Naive thymus-derived CD4-positive, alpha-beta T cell (primary cell): ENCODE results near the gene SLC6A3. TPM values are rescaled to one million over a fixed set of nuclear protein-coding genes. Genes with fewer than 3 reads are reported as not detected.
"Not testable (repeated sequence)": the region's sequence is repeated elsewhere in the genome, so short reads cannot be mapped to it uniquely, and the experiment has no call there.

Experiments
- ATAC-seq: fragments of 150-1000 bp; cut with Tn5 transposase; 2 replicates; pipeline ENCODE4 v1.10.0; 2021; ENCODE audit warnings: mild to moderate bottlenecking, moderate library complexity
- CTCF ChIA-PET: fragments of 350-600 bp; sonication (Branson Sonifier 250); formaldehyde crosslinking; loops from one replicate; lab custom pipeline; 2021; ENCODE audit warnings: antibody characterized with exemption; lab: Charles Lee
- POLR2A ChIA-PET: fragments of 350-600 bp; sonication (Branson Sonifier 250); formaldehyde crosslinking; loops from one replicate; lab custom pipeline; 2021; ENCODE audit warnings: antibody characterized with exemption, inconsistent platforms; lab: Charles Lee
- DNase-seq, 9 donors: peaks; one replicate each; pipeline versions ENCODE4 v3.0.0 to v3.0.0-alpha.2; 2020 to 2022; ENCODE audit warnings: mixed read lengths in 1 of 9
- H3K27ac ChIP-seq: one replicate; pipeline ENCODE4 v1.7.0; 2013; ENCODE audit warnings: mild to moderate bottlenecking, low read depth, low read length, moderate library complexity
- H3K27me3 ChIP-seq, 2 donors: one replicate each; pipeline ENCODE4 v1.7.0; 2013; ENCODE audit warnings: low read length in 2 of 2, mild to moderate bottlenecking in 2 of 2, moderate library complexity in 2 of 2; ENCODE audit not compliant: control insufficient read depth in 2 of 2, insufficient read depth in 2 of 2
- H3K36me3 ChIP-seq, 3 experiments: 1 replicate in 2 of 3; 2 replicates in 1 of 3; pipeline ENCODE4 v1.7.0; 2013; ENCODE audit warnings: low read length in 3 of 3, mild to moderate bottlenecking in 3 of 3, moderate library complexity in 1 of 3; ENCODE audit not compliant: insufficient read depth in 3 of 3, control insufficient read depth in 2 of 3
- H3K4me1 ChIP-seq, 2 donors: one replicate each; pipeline ENCODE4 v1.7.0; 2013; ENCODE audit warnings: low read length in 2 of 2, mild to moderate bottlenecking in 2 of 2, moderate library complexity in 1 of 2; ENCODE audit not compliant: control insufficient read depth in 2 of 2, insufficient read depth in 2 of 2
- H3K4me3 ChIP-seq: 2 replicates; pipeline ENCODE4 v1.7.0; 2013; ENCODE audit warnings: mild to moderate bottlenecking, low read length
- H3K9me3 ChIP-seq, 3 experiments: 1 replicate in 2 of 3; 2 replicates in 1 of 3; pipeline ENCODE4 v1.7.0; 2013; ENCODE audit warnings: low read length in 3 of 3; ENCODE audit not compliant: control insufficient read depth in 2 of 3
- H3K27ac Mint-ChIP-seq, 9 donors: one replicate each; pipeline ENCODE4 v1.8.0; 2020 to 2022; ENCODE audit warnings: mixed read lengths in 9 of 9, mild to moderate bottlenecking in 8 of 9, moderate library complexity in 5 of 9, inconsistent platforms in 2 of 9
- H3K27me3 Mint-ChIP-seq, 5 donors: one replicate each; pipeline ENCODE4 v1.8.0; 2021 to 2022; ENCODE audit warnings: mixed read lengths in 5 of 5, mild to moderate bottlenecking in 1 of 5
- H3K36me3 Mint-ChIP-seq, 5 donors: one replicate each; pipeline ENCODE4 v1.8.0; 2020 to 2022; ENCODE audit warnings: mixed read lengths in 5 of 5, mild to moderate bottlenecking in 3 of 5, inconsistent platforms in 1 of 5
- H3K4me1 Mint-ChIP-seq, 7 donors: one replicate each; pipeline ENCODE4 v1.8.0; 2020 to 2022; ENCODE audit warnings: mixed read lengths in 7 of 7, mild to moderate bottlenecking in 3 of 7, inconsistent platforms in 1 of 7
- H3K4me3 Mint-ChIP-seq, 10 donors: one replicate each; pipeline ENCODE4 v1.8.0; 2020 to 2022; ENCODE audit warnings: mild to moderate bottlenecking in 10 of 10, mixed read lengths in 10 of 10, moderate library complexity in 6 of 10, inconsistent platforms in 2 of 10
- H3K9me3 Mint-ChIP-seq, 11 donors: one replicate each; pipeline ENCODE4 v1.8.0; 2020 to 2022; ENCODE audit warnings: mixed read lengths in 11 of 11, mild to moderate bottlenecking in 4 of 11, inconsistent platforms in 1 of 11, moderate library complexity in 1 of 11
- intact Hi-C, 2 donors: fragments of 100-400 bp; cut with micrococcal nuclease; formaldehyde crosslinking; loops; one replicate each; pipeline ENCODE4 v1.15.1; 2023
- polyA plus RNA-seq, 2 donors: library from polyadenylated mRNA; unstranded; fragments of 300-500 nt; fragmentation: Illumina TruSeq; gene quantifications; one replicate each; pipeline ENCODE4 v1.2.3, GENCODE V29; 2021
- total RNA-seq, 6 experiments: library from RNA in 5 of 6; stranded (reverse) in 5 of 6; gene quantifications; 1 replicate in 5 of 6; 2 replicates in 1 of 6; pipeline ENCODE4 v1.2.3 and lab custom pipeline; 2021 to 2026

The SLC6A3 gene
- total and polyA plus RNA-seq, 7 experiments from 2014 or later = 0.07 TPM; not detected in 6

DNA sequence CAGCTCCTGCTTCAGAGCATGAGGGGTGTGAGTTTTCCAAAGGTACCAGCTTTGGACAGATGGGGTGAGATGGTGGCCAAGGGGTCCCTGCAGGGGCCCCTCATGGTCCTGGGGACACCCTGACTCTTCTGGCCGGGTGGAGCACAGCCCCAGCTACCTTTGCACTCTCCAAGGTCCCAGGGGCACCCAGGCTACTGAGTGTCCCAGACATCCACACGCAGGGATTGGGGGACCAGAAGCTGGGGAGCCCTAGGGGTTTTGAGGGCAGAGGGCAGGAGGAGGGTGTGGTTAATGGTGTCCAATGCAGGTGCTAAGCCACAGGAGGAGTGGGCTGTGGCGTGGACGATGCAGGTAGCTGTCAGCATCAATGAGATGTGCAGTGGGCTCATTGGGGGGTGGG, 84.4 kb downstream of the SLC6A3 start:
- no peak for ATAC-seq
- Histone ChIP-seq H3K27ac (no peak overlapping the region), H3K4me1 (no peaks in the 10 kb centered on the region), H3K36me3 (no peaks in the 10 kb centered on the region), H3K4me3 (no peak overlapping the region), H3K27me3 (no peaks in the 10 kb centered on the region), H3K9me3 (no peaks in the 10 kb centered on the region)
- ChIA-PET POLR2A (no interaction called here), CTCF (interaction anchor here (0.9 kb wide), 1 partner anchor 19 kb away, joined by 3 read pairs; no protein-coding TSS in a partner anchor)
- intact Hi-C loops = no loop called here
- no peaks in the 10 kb centered on the region for H3K9me3 Mint-ChIP-seq
- H3K36me3 Mint-ChIP-seq = no peaks in the 10 kb centered on the region
- H3K4me1 Mint-ChIP-seq = no peaks in the 10 kb centered on the region
- H3K4me3 Mint-ChIP-seq = no peak overlapping the region
- H3K27ac Mint-ChIP-seq = no peak overlapping the region
- DNase-seq = no peak
- H3K27me3 Mint-ChIP-seq = peaks cover 3 to 14% (median 6%) of the 10 kb centered on the region in 5 donors

DNA sequence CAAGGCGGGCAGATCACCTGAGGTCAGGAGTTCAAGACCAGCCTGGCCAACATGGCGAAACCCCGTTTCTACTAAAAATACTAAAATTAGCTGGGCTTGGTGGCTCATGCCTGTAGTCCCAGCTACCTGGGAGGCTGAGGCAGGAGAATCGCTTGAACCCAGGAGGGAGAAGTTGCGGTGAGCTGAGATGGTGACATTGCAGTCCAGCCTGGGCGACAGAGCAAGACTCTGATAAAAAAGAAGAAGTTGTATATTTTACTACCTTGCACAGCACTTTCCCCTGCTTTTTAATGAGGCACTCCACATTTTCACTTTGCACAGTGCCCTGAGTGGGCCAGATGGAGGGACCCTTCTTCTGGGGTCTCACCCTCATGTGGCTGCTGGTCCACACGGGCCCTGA, 84.9 kb downstream of the SLC6A3 start:
- H3K36me3 Mint-ChIP-seq, H3K27me3 ChIP-seq, DNase-seq, intact Hi-C loops, H3K27ac ChIP-seq, H3K4me3 Mint-ChIP-seq, H3K9me3 ChIP-seq, ATAC-seq, H3K36me3 ChIP-seq, H3K4me3 ChIP-seq, H3K4me1 ChIP-seq, H3K9me3 Mint-ChIP-seq, POLR2A ChIA-PET, H3K27ac Mint-ChIP-seq, H3K4me1 Mint-ChIP-seq: not testable (repeated sequence)
- CTCF ChIA-PET = interaction anchor here (0.7 to 0.9 kb wide), 2 partner anchors 20 to 22 kb away, joined by 3 read pairs; no protein-coding TSS in a partner anchor
- H3K27me3 Mint-ChIP-seq = peaks cover 3 to 14% (median 6%) of the 10 kb centered on the region in 5 donors

DNA sequence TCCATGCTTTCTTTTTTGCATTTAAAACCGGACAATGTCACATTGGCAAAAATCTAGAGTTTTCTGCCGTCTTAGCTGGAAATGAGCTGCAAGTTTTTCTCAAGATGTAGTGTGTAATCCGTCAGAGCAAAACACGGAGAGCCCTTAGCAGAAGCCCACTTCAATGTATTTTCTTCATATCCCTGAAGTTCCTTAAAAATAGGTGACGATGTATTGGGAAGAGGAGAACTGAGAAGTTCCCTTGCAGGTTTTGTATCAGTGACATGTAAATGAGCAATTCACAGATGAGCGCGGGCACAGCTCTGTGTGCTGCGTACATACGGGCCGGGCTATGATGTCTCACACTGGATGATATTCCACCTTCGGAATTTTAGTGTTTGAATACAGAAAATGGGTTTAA, 85.5 kb downstream of the SLC6A3 start:
- Histone ChIP-seq H3K4me1 (no peaks in the 10 kb centered on the region), H3K27ac (no peak overlapping the region), H3K9me3 (no peaks in the 10 kb centered on the region), H3K4me3 (no peak overlapping the region), H3K36me3 (no peaks in the 10 kb centered on the region), H3K27me3 (no peaks in the 10 kb centered on the region)
- no peak for DNase-seq
- Mint-ChIP-seq H3K36me3 (no peaks in the 10 kb centered on the region), H3K4me1 (no peaks in the 10 kb centered on the region), H3K9me3 (no peaks in the 10 kb centered on the region), H3K27ac (no peak overlapping the region), H3K27me3 (peaks cover 3 to 14% (median 6%) of the 10 kb centered on the region in 5 donors), H3K4me3 (no peak overlapping the region)
- intact Hi-C loops = no loop called here
- POLR2A ChIA-PET = interaction anchor here (1.1 kb wide), 1 partner anchor 26 kb away, joined by 3 read pairs; no protein-coding TSS in a partner anchor
- no peak for ATAC-seq
- CTCF ChIA-PET = interaction anchor here (0.9 kb wide), 1 partner anchor 21 kb away, joined by 3 read pairs; no protein-coding TSS in a partner anchor

DNA sequence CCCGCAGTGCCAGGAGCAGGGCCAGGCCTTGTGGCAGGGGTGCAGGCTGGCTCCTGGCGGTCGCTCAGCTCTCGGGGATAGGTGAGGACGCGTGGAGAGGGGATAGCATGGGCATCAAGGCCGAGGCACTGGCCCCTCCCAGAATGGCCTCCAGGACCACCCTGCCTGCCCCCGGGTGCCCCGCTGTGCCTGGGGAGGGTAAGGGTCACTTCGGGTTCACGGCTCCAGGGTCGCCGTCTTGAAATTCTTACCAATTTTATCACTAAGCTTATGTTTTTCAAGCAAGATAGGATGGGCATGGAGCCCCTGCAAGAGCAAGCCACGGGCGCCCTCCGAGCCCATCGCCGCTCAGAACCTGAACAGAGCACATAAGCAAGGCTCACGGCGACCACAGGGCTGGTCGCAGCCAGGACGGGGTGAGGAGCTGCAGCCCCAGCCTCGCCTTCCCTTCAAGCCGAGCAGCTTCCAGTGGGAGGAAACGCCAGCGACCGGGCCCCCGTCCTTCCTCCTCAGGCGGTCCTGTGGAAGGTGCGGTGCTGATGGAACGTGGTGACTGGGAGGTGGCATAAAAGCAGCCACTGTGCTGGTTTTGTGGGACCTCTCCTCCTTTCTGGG, 86.1 kb downstream of the SLC6A3 start:
- ChIA-PET CTCF (no interaction called here), POLR2A (interaction anchor here (1.1 kb wide), 1 partner anchor 27 kb away, joined by 3 read pairs; no protein-coding TSS in a partner anchor)
- H3K36me3 Mint-ChIP-seq = no peaks in the 10 kb centered on the region
- no peak overlapping the region for H3K4me3 ChIP-seq
- ATAC-seq (no peak), DNase-seq (no peak)
- H3K4me3 Mint-ChIP-seq = no peak overlapping the region
- H3K4me1 Mint-ChIP-seq = no peaks in the 10 kb centered on the region
- H3K9me3 Mint-ChIP-seq = no peaks in the 10 kb centered on the region
- H3K27me3 Mint-ChIP-seq = peaks cover under 1 to 12% (median 3%) of the 10 kb centered on the region in 5 donors
- no peak overlapping the region for H3K27ac ChIP-seq
- H3K27me3 ChIP-seq = no peaks in the 10 kb centered on the region
- H3K36me3 ChIP-seq = no peaks in the 10 kb centered on the region
- no peaks in the 10 kb centered on the region for H3K4me1 ChIP-seq
- no peak overlapping the region for H3K27ac Mint-ChIP-seq
- no peaks in the 10 kb centered on the region for H3K9me3 ChIP-seq
- intact Hi-C loops = no loop called here

DNA sequence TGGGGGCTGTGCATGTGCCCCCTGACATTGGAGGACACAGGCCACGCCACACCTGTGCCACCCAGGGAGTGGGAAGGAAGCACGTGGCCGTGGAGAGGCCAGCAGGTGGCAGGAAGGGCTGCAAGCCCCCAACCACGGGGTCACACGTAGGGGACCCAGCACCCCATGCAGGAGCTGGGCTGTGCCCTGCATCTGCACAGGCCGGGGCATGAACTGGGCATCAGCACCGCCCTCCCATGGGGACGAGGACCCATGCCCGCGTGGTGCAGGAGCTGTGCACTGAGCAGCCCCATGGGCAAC, 86.6 kb downstream of the SLC6A3 start:
- H3K27ac Mint-ChIP-seq = no peak overlapping the region
- H3K4me3 Mint-ChIP-seq = no peak overlapping the region
- H3K27me3 ChIP-seq = no peaks in the 10 kb centered on the region
- ChIA-PET CTCF (no interaction called here), POLR2A (no interaction called here)
- no peaks in the 10 kb centered on the region for H3K9me3 ChIP-seq
- H3K4me1 ChIP-seq = no peaks in the 10 kb centered on the region
- H3K36me3 Mint-ChIP-seq = no peaks in the 10 kb centered on the region
- no peaks in the 10 kb centered on the region for H3K9me3 Mint-ChIP-seq
- DNase-seq = no peak
- H3K27me3 Mint-ChIP-seq = peaks cover 0 to 9% (median 3%) of the 10 kb centered on the region in 5 donors
- H3K4me3 ChIP-seq = no peak overlapping the region
- no peaks in the 10 kb centered on the region for H3K36me3 ChIP-seq
- no peak for ATAC-seq
- intact Hi-C loops = no loop called here
- no peak overlapping the region for H3K27ac ChIP-seq
- no peaks in the 10 kb centered on the region for H3K4me1 Mint-ChIP-seq

DNA sequence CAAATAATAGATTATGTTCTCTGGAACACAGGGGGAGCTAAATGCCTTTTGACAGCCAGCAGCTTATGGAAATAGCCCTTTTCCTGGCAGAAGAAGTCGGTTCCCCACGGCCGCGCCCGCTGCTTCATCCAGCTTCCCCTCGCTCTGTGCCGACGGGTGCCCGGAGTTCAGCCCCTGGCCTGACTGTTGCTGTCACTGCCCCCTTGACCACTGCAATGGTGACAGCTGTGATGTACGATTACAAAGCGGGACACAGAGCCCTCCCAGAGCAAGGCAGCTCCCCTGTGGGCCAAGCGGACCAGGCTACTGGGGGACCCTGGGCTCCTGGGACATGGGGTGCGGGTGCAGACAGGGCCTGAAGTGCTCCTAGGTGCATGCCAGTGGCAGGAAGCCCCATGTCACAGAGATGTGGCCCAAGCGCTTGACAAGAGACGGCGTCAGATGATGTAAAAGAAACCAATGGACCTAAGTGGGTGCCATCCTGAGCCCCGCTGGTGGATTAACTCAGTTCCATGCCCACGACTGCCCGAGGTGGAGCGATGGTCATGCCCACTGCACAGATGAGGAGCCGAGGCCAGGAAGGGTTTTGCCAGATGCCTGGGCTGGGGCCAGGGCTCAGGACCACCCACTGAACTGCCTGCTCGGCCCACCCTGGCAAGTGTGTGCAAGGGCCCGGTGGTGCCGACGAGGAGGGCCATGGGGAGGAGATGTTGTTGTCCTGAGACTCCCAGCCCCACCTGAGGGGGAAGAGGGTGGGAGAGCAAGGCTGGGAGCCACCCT, 87.1 kb downstream of the SLC6A3 start:
- intact Hi-C loops = no loop called here
- no peaks in the 10 kb centered on the region for H3K4me1 Mint-ChIP-seq
- Histone ChIP-seq H3K9me3 (no peaks in the 10 kb centered on the region), H3K36me3 (no peaks in the 10 kb centered on the region), H3K27ac (no peak overlapping the region), H3K27me3 (no peaks in the 10 kb centered on the region), H3K4me3 (no peak overlapping the region), H3K4me1 (no peaks in the 10 kb centered on the region)
- ATAC-seq = no peak
- H3K9me3 Mint-ChIP-seq = no peaks in the 10 kb centered on the region
- ChIA-PET POLR2A (no interaction called here), CTCF (no interaction called here)
- peaks cover 0 to 5% (median 4%) of the 10 kb centered on the region in 5 donors for H3K27me3 Mint-ChIP-seq
- H3K27ac Mint-ChIP-seq = no peak overlapping the region
- H3K36me3 Mint-ChIP-seq = no peaks in the 10 kb centered on the region
- no peak overlapping the region for H3K4me3 Mint-ChIP-seq
- no peak for DNase-seq
